ENCODE measurements around the gene RAB4A. TPM values are rescaled to one million over a fixed set of nuclear protein-coding genes. Genes with fewer than 3 reads are reported as not detected.

RAB4A gene
- polyA plus RNA-seq, 1 donor from 2014 or later, result 49.8 TPM

GRCh38 chr1:229283183-229283611, 12.3 kb downstream of the RAB4A start:
- H2AFZ ChIP-seq (ENCODE audit: low read depth, low read length), result no peak overlapping the region
- TF ChIP-seq SMC3 (conservative IDR thresholded peaks at IDR 0.05; ENCODE audit: poor library complexity), result no peak
- no peak for TF ChIP-seq EP300 (conservative IDR thresholded peaks at IDR 0.05; ENCODE audit: poor library complexity, severe bottlenecking)
- TF ChIP-seq TAF1 (IDR thresholded peaks at IDR 0.05; ENCODE audit: low read depth), result no peak
- TF ChIP-seq POLR2AphosphoS5 (IDR thresholded peaks at IDR 0.05), result no peak
- TF ChIP-seq EZH2 (IDR thresholded peaks at IDR 0.05; ENCODE audit: borderline replicate concordance, insufficient read depth, low read length, poor library complexity, severe bottlenecking), result no peak
- no peak for TF ChIP-seq MXI1 (conservative IDR thresholded peaks at IDR 0.05; ENCODE audit: poor library complexity, severe bottlenecking)
- no peak for TF ChIP-seq CTCF (IDR thresholded peaks at IDR 0.05; ENCODE audit: poor library complexity, severe bottlenecking)
- TF ChIP-seq REST (IDR thresholded peaks at IDR 0.05; ENCODE audit: borderline replicate concordance), result no peak
- TF ChIP-seq RAD21 (conservative IDR thresholded peaks at IDR 0.05), result no peak
- H4K20me1 ChIP-seq (ENCODE audit: insufficient read depth), result no peaks in the 10 kb centered on the region
- no peaks in the 10 kb centered on the region for H3F3A ChIP-seq (ENCODE audit: insufficient read depth, low read length, poor library complexity, severe bottlenecking)
- no peaks in the 10 kb centered on the region for H3K9me3 ChIP-seq (ENCODE audit: low read length)
- peaks cover 33% of the 10 kb centered on the region for H3K79me2 ChIP-seq (replicated peaks; ENCODE audit: insufficient read depth, low read length)
- no peaks in the 10 kb centered on the region for H3K27me3 ChIP-seq (ENCODE audit: insufficient read depth, low read depth, low read length)
- H3K9me2 ChIP-seq (ENCODE audit: insufficient read depth, low read length), result no peaks in the 10 kb centered on the region
- H3K4me2 ChIP-seq (ENCODE audit: low read length), result no peak overlapping the region
- no peak overlapping the region for H3K27ac ChIP-seq (ENCODE audit: low read length)
- no peaks in the 10 kb centered on the region for H3K36me3 ChIP-seq (ENCODE audit: insufficient read depth, low read length)
- H3K4me3 ChIP-seq (ENCODE audit: low read length), result no peak overlapping the region
- H3K9ac ChIP-seq (ENCODE audit: low read length), result no peak overlapping the region

- no peaks in the 10 kb centered on the region for H3K9me3 ChIP-seq (ENCODE audit: low read length)
- H3K9ac ChIP-seq (ENCODE audit: low read length), result no peak overlapping the region
- H3K4me2 ChIP-seq (ENCODE audit: low read length), result no peak overlapping the region
- H3K27me3 ChIP-seq (ENCODE audit: insufficient read depth, low read depth, low read length), result no peaks in the 10 kb centered on the region
- no peaks in the 10 kb centered on the region for H4K20me1 ChIP-seq (ENCODE audit: insufficient read depth)
- TF ChIP-seq REST (IDR thresholded peaks at IDR 0.05; ENCODE audit: borderline replicate concordance), result no peak
- no peak for TF ChIP-seq RAD21 (conservative IDR thresholded peaks at IDR 0.05)
- H2AFZ ChIP-seq (ENCODE audit: low read depth, low read length), result no peak overlapping the region
- no peaks in the 10 kb centered on the region for H3K9me2 ChIP-seq (ENCODE audit: insufficient read depth, low read length)
- H3K27ac ChIP-seq (ENCODE audit: low read length), result no peak overlapping the region
- no peak overlapping the region for H3K4me3 ChIP-seq (ENCODE audit: low read length)
- no peaks in the 10 kb centered on the region for H3K36me3 ChIP-seq (ENCODE audit: insufficient read depth, low read length)
- no peaks in the 10 kb centered on the region for H3F3A ChIP-seq (ENCODE audit: insufficient read depth, low read length, poor library complexity, severe bottlenecking)
- peaks cover 33% of the 10 kb centered on the region for H3K79me2 ChIP-seq (replicated peaks; ENCODE audit: insufficient read depth, low read length)
These were observed 14.0 kb downstream of the RAB4A start for GRCh38 chr1:229284887-229285286.

All from neural cell (in vitro differentiated cells).